GM18870 (cell line): ENCODE results near the gene PODXL2.
"Not testable (repeated sequence)": the region's sequence is repeated elsewhere in the genome, so short reads cannot be mapped to it uniquely, and the experiment has no call there.

Experiments
- ATAC-seq: cut with Tn5 transposase; IDR thresholded peaks from one replicate; pipeline ENCODE4 v1.9.1; 2021; ENCODE audit warnings: moderate library complexity; ENCODE audit not compliant: unreplicated experiment

Gene PODXL2

DNA sequence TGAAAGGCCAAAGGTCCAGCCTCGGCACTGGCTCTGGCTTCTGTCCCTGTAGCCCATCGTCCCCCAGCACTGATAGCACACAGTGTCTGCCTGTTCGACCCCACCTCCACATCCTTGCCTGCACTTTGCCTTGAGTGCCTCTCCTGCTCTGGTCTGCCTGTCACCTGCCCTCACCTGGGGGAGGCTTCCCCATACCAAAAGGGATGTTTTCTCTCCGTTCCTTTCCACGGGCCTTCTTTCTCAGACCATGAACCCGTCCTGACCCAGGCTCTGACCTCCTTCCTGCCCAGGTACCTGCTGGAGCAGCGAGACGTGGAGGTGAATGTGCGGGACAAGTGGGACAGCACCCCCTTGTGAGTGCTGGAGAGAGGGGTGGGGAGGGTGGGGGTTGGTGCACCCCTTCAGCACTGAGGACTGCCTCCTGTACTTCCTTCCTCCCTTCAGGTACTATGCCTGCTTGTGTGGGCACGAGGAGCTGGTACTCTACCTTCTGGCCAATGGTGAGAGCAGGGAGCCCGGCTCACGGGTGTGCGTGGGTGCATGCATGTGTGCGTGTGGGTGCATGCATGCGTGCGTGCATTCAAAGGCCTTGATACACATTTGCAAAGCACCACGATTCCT, 45.2 kb downstream of the PODXL2 start:
- no peak for ATAC-seq

DNA sequence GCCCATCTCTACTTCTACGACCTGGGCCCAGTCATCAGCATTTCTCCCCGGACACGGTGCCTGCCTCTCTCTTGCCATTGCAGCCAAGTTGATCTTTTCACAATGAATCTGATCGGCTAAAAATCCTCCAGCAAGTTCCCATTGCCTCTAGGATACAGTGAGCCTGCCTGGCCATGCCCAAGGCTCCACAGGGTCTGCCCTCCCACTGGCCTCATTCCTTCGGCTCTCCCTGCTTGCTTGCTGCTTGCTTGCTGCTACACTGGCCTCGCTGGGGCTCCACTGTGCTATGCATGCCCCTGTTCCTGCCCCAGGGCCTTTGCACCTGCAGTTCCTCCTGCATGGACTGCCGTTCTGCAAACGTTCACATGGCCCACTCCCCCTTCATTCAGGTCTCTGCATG, 45.8 kb downstream of the PODXL2 start:
- ATAC-seq: no peak

DNA sequence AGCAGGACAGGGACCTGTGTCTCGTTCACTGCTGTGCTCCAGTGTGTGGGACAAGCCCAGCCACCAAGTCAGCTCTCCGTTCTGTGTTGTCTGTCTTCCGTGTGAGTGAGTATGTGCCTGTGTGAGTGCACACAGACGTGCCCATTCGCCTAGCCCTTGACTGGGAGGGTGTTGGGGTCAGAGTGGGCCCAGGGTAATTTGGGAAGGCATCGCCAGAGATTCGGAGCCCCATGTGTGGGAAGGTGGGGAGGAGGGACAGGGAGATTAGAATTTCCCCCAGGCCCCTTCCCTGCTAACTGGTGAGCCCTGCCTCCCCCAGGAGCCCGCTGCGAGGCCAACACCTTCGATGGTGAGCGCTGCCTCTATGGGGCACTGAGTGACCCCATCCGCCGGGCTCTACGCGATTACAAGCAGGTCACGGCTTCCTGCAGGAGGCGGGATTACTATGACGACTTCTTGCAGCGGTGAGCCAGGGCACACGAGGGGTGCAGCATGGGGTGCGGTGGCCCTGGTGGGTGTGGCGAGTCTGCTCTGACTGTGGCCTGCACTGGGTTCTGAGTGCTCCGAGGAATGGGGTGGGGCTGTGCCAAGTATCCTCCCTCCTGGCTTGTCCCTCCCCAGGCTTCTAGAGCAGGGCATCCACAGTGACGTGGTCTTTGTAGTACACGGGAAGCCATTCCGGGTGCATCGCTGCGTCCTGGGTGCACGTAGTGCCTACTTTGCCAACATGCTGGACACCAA, 46.8 kb downstream of the PODXL2 start:
- ATAC-seq: no peak

DNA sequence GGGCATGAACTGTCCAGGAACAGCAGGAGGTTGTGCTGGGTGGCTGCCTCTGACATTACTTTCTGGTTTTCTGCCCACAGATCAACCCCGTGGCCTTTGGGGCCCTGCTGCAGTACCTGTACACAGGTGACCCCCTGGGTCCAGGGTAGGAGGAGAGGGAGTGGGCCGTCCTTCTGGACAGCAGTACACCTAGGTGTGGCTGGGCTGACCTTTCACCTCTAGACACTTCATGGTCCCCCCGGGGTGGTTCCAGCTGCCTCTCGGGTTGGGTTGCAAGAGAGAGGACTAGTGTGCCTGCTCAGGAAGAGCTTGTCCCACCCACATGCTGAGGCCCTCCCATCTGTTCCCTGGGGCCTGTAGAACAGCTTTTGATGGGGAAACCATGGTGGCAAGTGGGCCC, 47.5 kb downstream of the PODXL2 start:
- ATAC-seq: no peak

DNA sequence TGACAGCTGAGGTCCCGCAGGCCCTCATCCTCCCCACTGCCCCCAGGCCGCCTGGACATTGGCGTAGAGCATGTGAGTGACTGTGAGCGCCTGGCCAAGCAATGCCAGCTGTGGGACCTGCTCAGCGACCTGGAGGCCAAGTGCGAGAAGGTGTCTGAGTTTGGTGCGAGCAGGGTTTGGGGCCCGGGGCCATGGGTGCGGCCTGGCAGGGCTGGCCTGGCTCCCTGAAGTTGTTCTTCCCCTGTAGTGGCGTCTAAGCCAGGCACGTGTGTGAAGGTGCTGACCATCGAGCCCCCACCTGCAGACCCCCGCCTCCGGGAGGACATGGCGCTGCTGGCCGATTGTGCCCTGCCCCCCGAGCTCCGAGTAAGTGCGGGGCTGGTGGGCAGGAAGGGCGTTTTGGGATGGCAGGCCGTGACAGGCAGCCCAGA, 48.0 kb downstream of the PODXL2 start:
- ATAC-seq: no peak

DNA sequence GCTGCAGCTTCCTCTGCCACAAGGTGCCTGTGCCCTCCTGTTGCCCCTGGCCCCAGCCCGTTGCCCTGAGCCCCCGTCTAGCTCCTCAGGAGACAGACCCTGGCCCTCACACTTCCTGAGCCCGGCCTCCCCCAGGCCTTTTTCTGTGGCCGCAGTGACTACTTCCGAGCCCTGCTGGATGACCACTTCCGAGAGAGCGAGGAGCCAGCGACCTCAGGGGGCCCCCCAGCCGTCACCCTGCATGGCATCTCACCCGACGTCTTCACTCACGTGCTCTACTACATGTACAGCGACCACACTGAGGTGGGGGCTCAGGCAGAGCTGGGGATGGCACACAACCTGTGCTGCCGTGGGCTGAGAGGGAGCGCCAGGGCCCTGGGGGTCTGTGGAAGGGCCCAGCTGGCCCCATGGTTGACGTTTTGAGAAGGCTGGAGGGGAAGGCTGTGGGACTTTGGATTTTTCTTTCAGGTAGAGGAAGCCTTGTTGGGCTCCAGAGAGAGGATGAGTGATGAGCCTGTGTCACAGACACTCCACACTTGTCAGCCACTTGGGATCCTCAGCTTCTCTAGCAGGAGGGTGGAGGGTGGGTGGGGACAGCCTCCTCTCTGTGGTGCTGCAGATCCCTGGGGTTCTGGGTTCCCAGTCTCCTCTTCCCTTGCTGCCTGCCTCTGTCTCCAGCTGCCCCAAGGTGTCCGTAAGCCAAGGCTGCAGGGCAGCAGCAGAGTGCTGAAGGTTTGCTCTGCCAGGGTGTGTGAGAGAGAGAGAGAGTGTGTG, 48.7 kb downstream of the PODXL2 start:
- no peak for ATAC-seq

DNA sequence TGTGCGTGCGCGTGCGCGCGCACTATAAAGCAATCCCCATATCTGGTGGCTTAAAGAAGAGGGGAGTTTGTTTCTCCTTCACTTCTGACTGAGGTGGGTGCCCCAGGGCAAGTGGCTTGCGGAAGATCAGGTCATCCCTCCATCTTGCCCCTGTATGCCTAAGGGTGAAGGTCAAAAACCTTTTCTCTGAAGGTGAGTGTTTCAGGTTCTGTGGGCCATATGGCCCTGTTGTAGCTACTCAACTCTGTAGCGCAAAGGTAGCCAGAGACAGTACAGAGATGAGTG, 49.3 kb downstream of the PODXL2 start:
- ATAC-seq: no peak

DNA sequence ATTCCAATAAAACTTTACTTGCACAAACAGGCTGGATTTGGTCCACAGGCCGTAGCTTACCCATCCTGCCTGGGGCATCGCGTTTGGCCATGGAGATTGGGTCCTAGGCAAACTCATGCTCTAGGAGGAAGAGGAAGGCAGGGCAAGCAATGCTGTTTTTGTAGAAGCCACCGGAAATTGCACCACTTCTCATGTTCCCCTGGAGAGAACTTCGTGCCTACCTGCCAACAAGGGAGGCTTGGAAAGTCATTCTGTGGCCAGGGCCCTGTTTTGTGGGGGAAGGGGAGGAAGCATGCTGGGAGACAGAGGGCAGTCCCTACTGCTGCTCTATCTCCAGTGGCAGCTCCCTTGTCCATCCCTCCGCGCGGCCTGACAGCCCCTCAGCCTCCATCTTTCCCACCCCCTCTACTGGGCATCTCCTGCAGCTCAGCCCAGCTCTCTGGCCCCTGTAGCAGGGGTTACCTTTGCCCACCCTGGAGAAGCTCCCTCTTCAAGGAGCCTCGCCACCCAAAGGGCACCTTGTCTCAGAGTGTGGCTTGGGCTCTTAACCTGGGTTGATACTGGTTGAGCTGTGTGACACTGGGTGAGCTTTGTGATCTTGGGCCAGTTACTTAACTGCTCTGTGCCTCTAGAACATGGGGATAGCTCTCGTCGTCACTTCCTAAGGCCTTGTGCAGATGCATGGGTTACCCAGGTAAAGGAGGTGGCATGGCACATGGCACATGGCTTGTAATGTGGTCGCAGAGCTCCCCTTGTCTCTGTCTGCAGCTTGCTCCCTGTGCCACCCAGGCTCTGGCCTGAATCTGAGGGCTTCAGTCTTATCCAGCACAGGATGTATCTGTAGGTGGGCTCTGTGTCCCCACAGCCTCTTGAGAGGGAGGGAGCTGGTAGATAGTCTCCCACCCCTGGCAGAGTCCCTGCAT, 49.9 kb downstream of the PODXL2 start:
- ATAC-seq: no peak

DNA sequence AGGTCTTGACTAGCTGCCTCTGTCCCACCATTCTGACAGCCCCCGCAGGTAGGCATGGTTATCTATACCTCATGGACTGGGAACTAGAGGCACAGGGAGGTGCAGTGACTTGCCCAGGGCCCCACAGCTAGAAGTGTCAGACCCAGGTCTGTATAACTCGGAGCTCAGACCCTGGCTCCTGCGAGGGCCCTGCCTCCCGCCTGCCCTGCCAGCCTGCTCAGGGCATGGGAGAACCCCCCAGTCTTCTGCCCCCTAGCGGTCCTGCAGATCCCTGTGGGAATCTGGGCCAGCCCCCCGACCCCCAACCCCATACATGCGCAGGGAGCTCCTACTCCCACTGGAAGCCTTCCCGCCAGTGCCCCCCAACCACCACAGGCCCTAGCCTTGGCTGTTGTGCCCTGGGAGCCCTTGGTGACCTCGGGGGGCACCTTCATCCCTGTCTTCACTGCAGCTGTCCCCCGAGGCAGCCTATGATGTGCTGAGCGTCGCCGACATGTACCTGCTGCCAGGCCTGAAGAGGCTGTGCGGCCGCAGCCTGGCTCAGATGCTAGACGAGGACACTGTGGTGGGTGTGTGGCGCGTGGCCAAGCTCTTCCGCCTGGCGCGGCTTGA, 50.7 kb downstream of the PODXL2 start:
- ATAC-seq: no peak

DNA sequence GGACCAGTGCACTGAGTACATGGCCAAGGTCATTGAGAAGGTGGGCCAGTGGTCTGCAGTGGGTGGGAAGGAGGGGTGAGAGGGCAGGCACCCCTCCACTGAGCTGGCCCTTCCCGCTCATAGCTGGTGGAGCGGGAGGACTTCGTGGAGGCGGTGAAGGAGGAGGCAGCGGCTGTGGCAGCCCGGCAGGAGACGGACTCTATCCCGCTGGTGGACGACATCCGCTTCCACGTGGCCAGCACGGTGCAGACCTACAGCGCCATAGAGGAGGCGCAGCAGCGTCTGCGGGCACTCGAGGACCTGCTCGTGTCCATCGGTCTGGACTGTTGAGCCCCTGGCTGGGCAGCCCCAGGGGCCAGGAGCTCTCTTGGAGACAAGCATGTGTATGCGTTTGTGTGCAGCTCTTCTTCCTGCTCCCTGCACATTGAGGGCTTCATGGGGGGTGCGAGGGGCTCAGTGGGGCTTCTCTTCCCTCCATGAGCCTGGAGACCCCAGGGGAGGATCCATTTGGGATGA, 51.2 kb downstream of the PODXL2 start:
- ATAC-seq: no peak

DNA sequence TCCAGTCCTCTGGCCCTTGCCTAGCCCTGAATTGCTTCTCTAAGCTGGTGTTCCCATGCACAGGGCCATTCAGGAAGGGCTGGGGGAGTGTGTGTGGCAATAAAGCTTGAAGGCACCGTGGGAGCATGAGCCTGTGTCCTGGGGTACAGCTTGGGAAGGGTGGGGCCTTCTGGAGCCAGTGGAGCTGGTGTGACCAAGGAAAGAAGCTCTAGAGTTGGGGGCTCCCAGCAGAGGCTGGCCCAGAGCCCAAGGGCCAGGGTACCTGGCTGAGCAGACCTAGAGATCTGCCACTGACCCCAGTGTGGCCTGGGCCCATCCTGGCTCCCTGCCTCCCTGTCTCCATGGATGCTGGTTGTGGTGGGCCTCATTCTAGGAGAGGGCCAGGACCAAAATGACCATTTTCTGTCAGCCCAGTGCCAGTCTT, 51.8 kb downstream of the PODXL2 start:
- ATAC-seq: no peak

DNA sequence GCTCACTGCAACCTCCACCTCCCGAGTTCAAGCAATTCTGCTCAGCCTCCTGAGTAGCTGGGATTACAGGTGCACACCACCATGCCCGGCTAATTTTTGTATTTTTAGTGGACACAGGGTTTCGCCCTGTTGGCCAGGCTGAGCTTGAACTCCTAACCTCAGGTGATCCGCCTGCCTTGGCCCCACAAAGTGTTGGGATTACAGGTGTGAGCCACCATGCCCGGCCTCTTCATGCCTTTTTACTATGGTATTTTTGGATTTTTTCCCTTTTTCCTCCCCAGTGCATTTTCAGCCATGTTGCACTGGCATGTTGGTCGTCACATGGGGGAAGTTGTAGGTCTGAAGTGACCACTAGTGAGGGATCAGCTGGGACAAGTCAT, 53.2 kb downstream of the PODXL2 start:
- not testable (repeated sequence) for ATAC-seq

DNA sequence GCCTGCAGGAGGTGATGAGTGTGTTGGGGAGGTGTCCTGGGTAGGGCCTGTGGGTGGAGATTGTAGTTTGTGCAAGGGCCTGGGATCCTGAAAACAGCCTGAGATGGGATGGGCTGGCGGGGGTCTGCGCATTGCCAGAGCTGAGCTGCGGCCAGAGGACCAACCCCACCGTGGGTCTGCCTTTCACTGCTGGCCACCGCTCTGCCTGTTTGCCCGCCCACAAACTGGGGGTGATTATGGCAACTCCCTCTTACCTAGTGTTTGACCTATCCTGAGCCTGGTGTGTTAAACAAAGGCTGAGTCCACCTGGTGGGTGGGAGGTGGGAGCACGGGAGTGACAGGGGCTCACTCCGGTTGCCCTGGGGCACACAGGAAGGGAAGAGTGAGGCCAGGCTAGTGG, 53.6 kb downstream of the PODXL2 start:
- no peak for ATAC-seq

DNA sequence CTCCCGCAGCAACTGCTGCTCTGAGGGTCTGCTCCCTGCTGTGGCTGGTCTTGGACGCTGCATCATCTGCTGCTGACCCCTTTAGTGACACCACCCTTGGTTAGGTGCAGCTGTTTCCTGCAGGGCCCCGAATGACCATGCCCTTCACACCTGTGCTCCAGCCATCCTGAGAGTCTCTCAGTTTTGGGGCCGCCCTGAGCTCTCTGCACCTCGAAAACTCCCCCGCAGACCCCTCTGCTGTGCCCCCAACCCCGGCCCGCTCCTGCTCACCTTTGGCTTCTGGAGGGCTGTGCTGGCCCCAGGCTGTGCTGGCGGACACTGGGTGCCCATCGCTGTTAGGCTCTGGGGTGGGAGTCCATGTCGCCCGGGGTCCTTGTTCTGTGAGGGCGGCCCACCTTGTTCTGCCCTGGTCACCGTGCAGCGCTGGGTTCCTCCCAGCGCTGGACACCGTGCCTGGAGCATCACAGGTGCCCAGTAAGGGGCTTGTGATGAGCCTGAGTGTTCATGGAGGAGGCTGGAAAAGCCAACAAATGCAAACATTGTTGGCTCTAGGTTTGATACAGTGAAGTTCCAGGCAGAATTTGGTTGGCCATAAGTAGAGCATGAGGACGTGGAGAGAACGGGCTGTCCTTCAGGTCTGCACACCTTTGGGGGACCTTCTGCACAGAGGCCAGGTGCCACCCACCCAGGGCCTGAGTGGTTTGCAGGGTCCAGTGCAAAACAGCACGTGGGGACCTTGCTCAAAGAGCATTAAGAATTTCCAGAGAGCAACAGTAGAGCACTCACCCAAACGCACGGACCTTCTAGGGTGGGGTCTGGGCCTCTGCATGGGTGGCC, 56.1 kb downstream of the PODXL2 start:
- no peak for ATAC-seq

DNA sequence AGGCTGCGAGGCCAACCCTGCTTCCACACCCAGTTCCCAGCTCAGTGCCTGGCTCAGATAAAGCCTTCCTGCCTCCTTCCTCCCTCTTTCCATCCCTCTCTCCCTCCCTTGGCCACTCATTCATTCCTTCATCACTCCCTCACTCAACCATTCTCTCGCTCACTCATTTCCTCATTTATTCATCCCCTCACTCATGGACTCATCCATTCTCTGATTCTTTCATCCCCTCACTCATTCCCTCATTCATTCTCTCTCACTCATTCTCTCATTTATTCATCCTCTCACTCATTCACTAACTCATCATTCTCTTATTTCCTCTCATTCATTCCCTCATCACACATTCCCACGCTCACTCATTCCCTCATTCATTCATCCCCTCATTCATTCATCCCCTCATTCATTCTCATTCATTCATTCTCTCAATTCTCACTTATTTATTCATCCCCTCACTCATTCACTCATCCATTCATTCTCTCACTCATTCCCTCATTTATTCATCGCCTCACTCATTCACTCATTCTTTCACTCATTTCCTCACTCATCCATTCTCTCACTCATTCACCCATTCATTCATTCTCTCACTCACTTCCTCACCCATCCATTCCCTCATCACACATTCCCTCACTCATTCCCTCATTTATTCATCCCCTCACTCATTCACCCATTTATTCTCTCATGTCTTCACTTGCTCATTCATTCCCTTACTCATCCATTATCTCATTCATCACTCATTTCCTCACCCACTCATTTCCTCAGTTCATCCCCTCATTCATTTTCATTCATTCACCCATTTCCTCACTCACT, 56.9 kb downstream of the PODXL2 start:
- no peak for ATAC-seq

DNA sequence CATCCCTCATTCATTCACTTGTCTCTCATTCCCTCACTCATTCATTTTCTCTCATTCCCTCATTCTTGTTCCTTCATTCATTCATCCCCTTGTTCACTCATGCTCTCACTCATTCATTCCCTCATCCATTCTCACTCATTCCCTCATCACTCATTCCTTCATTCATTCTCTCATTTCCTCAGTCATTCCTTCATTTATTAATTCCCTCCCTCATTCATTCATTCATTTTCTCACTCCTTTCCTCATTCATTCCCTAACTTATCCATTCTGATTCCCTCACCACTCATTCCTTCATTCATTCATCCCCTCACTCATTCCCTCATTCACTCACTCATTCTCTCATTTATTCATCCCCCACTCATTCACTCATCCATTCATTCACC, 57.5 kb downstream of the PODXL2 start:
- no peak for ATAC-seq

DNA sequence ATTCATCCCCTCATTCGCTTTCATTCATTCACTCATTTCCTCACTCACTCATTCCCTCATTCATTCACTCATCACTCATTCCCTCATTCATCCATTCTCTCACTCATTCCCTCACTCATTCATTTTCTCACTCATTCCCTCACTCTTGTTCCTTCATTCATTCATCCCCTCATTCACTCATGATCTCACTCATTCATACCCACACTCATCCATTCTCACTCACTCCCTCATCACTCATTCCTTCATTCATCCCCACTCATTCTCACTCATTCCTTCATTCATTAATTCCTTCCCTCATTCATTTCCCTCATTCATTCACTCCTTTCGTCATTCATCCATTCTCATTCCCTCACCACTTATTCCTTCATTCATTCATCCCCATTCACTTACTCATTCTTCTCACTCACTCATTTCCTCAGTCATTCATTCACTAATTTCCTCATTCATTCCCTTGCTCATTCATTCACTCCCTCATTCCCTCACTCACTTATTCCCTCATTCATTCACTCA, 58.3 kb downstream of the PODXL2 start:
- ATAC-seq: no peak

DNA sequence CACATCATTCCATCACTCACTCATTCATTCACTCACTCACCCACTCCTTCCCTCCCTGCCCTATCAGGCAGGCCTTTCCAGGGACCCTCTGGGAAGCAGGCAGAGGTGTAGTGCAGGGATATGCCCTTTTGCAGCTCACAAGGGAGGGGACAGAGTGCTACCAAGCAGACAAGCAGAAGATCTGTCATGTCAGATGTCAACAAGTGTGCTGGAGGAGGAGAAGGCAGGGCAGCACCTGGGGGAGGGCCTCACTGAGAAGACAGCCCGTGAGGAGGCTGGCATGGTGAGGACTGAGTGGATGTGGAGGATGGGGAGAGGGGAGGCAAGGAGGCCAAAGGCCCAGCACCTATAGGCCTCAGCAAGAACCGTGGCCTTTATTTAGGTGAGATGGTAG, 59.0 kb downstream of the PODXL2 start:
- ATAC-seq: no peak
